Measurements from ENCODE around the gene HERC3. TPM values are rescaled to one million over a fixed set of nuclear protein-coding genes. Genes with fewer than 3 reads are reported as not detected.

The HERC3 gene
- total RNA-seq, 1 experiment from 2014 or later = 34.9 TPM

GRCh38 chr4:88747351-88747750 is 155.1 kb downstream of the HERC3 start:
- no peaks in the 10 kb centered on the region for H3K27me3 Mint-ChIP-seq (ENCODE audit: insufficient read depth, unreplicated experiment)

GRCh38 chr4:88750369-88750768 is 158.1 kb downstream of the HERC3 start:
- Mint-ChIP-seq H3K27ac (ENCODE audit: low read depth, unreplicated experiment) (no peak overlapping the region), H3K27me3 (ENCODE audit: insufficient read depth, unreplicated experiment) (no peaks in the 10 kb centered on the region), H3K4me1 (ENCODE audit: insufficient read depth, unreplicated experiment) (no peaks in the 10 kb centered on the region), H3K9me3 (ENCODE audit: unreplicated experiment) (no peaks in the 10 kb centered on the region), H3K36me3 (ENCODE audit: insufficient read depth, unreplicated experiment) (peaks cover 54% of the 10 kb centered on the region), H3K4me3 (ENCODE audit: unreplicated experiment) (no peak overlapping the region)
- no peak for DNase-seq (ENCODE audit: unreplicated experiment)
- intact Hi-C loops (cut with micrococcal nuclease) = no loop called here
- no peak for TF ChIP-seq CTCF (IDR thresholded peaks at IDR 0.05; ENCODE audit: unreplicated experiment)
- ChIA-PET CTCF (interaction anchor here (0.7 kb wide), 1 partner anchor 44 kb away, joined by 3 read pairs; no protein-coding TSS in a partner anchor), POLR2A (no interaction called here)
- BruUV-seq (replicated peaks) = no TSS peak

More at GRCh38 chr4:88747351-88747750, 155.1 kb downstream of the HERC3 start:
- no peaks in the 10 kb centered on the region for H3K9me3 Mint-ChIP-seq (ENCODE audit: unreplicated experiment)
- ChIA-PET POLR2A (interaction anchor here (1.0 kb wide), 1 partner anchor 10 kb away, joined by 3 read pairs; no protein-coding TSS in a partner anchor), CTCF (interaction anchor here (1.8 kb wide), 1 partner anchor 208 kb away, joined by 5 read pairs; no protein-coding TSS in a partner anchor)
- no peak for DNase-seq (ENCODE audit: unreplicated experiment)
- TF ChIP-seq CTCF (IDR thresholded peaks at IDR 0.05; ENCODE audit: unreplicated experiment) = no peak
- no TSS peak for BruUV-seq (replicated peaks)
- H3K36me3 Mint-ChIP-seq (ENCODE audit: insufficient read depth, unreplicated experiment) = peaks cover 43% of the 10 kb centered on the region
- no peak overlapping the region for H3K4me3 Mint-ChIP-seq (ENCODE audit: unreplicated experiment)
- no peak overlapping the region for H3K27ac Mint-ChIP-seq (ENCODE audit: low read depth, unreplicated experiment)
- H3K4me1 Mint-ChIP-seq (ENCODE audit: insufficient read depth, unreplicated experiment) = no peaks in the 10 kb centered on the region
- intact Hi-C loops (cut with micrococcal nuclease) = no loop called here

- Mint-ChIP-seq H3K4me1 (ENCODE audit: insufficient read depth, unreplicated experiment) (no peaks in the 10 kb centered on the region), H3K36me3 (ENCODE audit: insufficient read depth, unreplicated experiment) (peaks cover 50% of the 10 kb centered on the region), H3K4me3 (ENCODE audit: unreplicated experiment) (no peak overlapping the region), H3K27ac (ENCODE audit: low read depth, unreplicated experiment) (no peak overlapping the region), H3K9me3 (ENCODE audit: unreplicated experiment) (no peaks in the 10 kb centered on the region), H3K27me3 (ENCODE audit: insufficient read depth, unreplicated experiment) (no peaks in the 10 kb centered on the region)
- ChIA-PET POLR2A (no interaction called here), CTCF (interaction anchor here (0.6 kb wide), 1 partner anchor 223 kb away, joined by 3 read pairs; no protein-coding TSS in a partner anchor)
- TF ChIP-seq CTCF (IDR thresholded peaks at IDR 0.05; ENCODE audit: unreplicated experiment) = no peak
- DNase-seq (ENCODE audit: unreplicated experiment) = no peak
- intact Hi-C loops (cut with micrococcal nuclease) = no loop called here
- BruUV-seq (replicated peaks) = no TSS peak
These were observed 159.2 kb downstream of the HERC3 start for GRCh38 chr4:88751258-88752075.

- no peak overlapping the region for H3K27ac Mint-ChIP-seq (ENCODE audit: low read depth, unreplicated experiment)
- no peaks in the 10 kb centered on the region for H3K4me1 Mint-ChIP-seq (ENCODE audit: insufficient read depth, unreplicated experiment)
- no TSS peak for BruUV-seq (replicated peaks)
- H3K36me3 Mint-ChIP-seq (ENCODE audit: insufficient read depth, unreplicated experiment) = peaks cover 50% of the 10 kb centered on the region
- H3K4me3 Mint-ChIP-seq (ENCODE audit: unreplicated experiment) = no peak overlapping the region
- CTCF ChIA-PET = interaction anchor here (0.6 to 0.9 kb wide), 3 partner anchors 15 to 223 kb away, joined by 3 to 4 read pairs (median 3); no protein-coding TSS in a partner anchor
- no peaks in the 10 kb centered on the region for H3K27me3 Mint-ChIP-seq (ENCODE audit: insufficient read depth, unreplicated experiment)
- intact Hi-C loops (cut with micrococcal nuclease) = no loop called here
- H3K9me3 Mint-ChIP-seq (ENCODE audit: unreplicated experiment) = no peaks in the 10 kb centered on the region
- POLR2A ChIA-PET = interaction anchor here (0.6 kb wide), 1 partner anchor 445 kb away, joined by 4 read pairs; no protein-coding TSS in a partner anchor
- TF ChIP-seq CTCF (IDR thresholded peaks at IDR 0.05; ENCODE audit: unreplicated experiment) = no peak
- DNase-seq (ENCODE audit: unreplicated experiment) = no peak
These were observed 159.8 kb downstream of the HERC3 start for GRCh38 chr4:88752076-88752463.
